ENCODE measurements around the gene TULP4. TPM values are rescaled to one million over a fixed set of nuclear protein-coding genes. Genes with fewer than 3 reads are reported as not detected.
A peak's percentile ranks its signal among the peaks of the same experiment; 100 is the strongest.
"Not testable (repeated sequence)": the region's sequence is repeated elsewhere in the genome, so short reads cannot be mapped to it uniquely, and the experiment has no call there.

Gene TULP4
- total RNA-seq, 8 experiments from 2014 or later = 54.0 to 195 (median 151) TPM

DNA sequence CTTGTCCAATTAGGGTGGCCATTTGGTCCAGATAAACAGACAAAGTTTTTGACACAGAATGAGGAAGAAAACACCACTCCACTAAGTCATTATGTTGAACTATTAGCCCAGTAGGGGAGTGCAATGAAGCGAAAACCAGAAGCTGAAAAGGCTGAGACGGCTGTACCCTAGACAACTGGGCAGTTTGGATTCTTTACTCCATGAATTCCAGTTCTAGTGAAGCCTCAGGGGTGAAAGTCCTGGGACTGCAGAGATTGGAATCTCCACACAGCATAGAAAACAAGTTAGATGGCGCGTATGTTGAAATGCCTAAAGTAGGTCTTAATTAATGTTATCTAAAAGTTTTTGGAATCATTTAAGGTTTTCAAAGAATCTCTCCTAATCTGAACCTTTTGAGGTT is 10.7 kb upstream of the TULP4 start:
- 83 to 100% (median 90%) methylated on average over 2 to 3 of the region's 4 CpGs; no CpG with 5 or more reads in 7 of the 10 experiments for WGBS, 10 experiments

GRCh38 chr6:158302195-158302796 is 10.0 kb upstream of the TULP4 start:
- H3K4me1 ChIP-seq (replicated peaks in 1 of 2) = peaks cover 6 to 19% of the 10 kb centered on the region in 2 donors
- H3K27ac ChIP-seq; in situ Hi-C loops (cut with MboI; ENCODE audit: low pct_unique_long_range_greater_than_20kb in 2 of 9, low sequenced_read_pairs in 9 of 9, unreplicated experiment in 9 of 9); ATAC-seq (replicated peaks in 6 of 8); H3K4me3 ChIP-seq: not testable (repeated sequence)
- WGBS, 10 experiments = 43 to 100% (median 82%) methylated on average over 2 to 7 of the region's 7 CpGs; no CpG with 5 or more reads in 2 of the 10 experiments

More for the DNA sequence above, 10.7 kb upstream of the TULP4 start:
- H3K4me3 ChIP-seq; in situ Hi-C loops (cut with MboI; ENCODE audit: low pct_unique_long_range_greater_than_20kb in 2 of 9, low sequenced_read_pairs in 9 of 9, unreplicated experiment in 9 of 9); H3K27ac ChIP-seq; ATAC-seq (replicated peaks in 6 of 8): not testable (repeated sequence)
- H3K4me1 ChIP-seq (replicated peaks in 1 of 2) = peaks cover 6 to 19% of the 10 kb centered on the region in 2 donors

DNA sequence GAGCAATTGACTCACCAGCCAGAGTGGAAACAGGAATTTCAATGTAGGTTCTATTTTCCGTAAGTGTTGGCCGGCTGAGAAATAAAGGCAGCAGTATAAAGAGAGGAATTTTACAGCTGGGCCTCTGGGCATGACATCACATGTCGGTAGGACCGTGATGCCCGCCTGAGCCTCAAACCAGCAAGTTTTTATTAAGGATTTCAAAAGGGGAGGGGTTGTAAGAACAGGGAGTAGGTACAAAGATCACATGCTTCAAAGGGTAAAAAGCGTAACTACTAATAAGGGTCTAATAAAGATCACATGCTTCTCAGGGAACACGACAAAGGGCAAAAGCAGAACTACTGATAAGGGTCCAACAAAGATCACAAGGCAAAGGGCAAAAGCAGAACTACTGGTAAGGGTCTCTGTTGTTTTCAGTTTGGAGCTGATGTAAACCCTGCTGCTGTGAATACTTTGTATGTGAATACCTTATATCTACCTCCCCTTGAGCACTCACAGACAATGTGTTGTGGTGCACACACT is 9.0 kb upstream of the TULP4 start:
- in situ Hi-C loops (cut with MboI; ENCODE audit: low pct_unique_long_range_greater_than_20kb in 2 of 9, low sequenced_read_pairs in 9 of 9, unreplicated experiment in 9 of 9) = no loop called here
- Histone ChIP-seq H3K4me1 (replicated peaks in 1 of 2) (peaks cover 6 to 19% of the 10 kb centered on the region in 2 donors), H3K4me3 (no peak overlapping the region), H3K27ac (no peak overlapping the region)
- 0 to 90% (median 61%) methylated on average over 1 to 7 of the region's 7 CpGs; no CpG with 5 or more reads in 2 of the 10 experiments for WGBS, 10 experiments
- peak in 1 of 8 experiments; percentile 25 for ATAC-seq (replicated peaks in 6 of 8)

- ATAC-seq (replicated peaks in 6 of 8) = no peak
- H3K4me3 ChIP-seq = no peak overlapping the region
- in situ Hi-C loops (cut with MboI; ENCODE audit: low pct_unique_long_range_greater_than_20kb in 2 of 9, low sequenced_read_pairs in 9 of 9, unreplicated experiment in 9 of 9) = no loop called here
- H3K27ac ChIP-seq = no peak overlapping the region
- peaks cover 6 to 19% of the 10 kb centered on the region in 2 donors for H3K4me1 ChIP-seq (replicated peaks in 1 of 2)
These were observed 8.0 kb upstream of the TULP4 start for GRCh38 chr6:158304254-158304653.

DNA sequence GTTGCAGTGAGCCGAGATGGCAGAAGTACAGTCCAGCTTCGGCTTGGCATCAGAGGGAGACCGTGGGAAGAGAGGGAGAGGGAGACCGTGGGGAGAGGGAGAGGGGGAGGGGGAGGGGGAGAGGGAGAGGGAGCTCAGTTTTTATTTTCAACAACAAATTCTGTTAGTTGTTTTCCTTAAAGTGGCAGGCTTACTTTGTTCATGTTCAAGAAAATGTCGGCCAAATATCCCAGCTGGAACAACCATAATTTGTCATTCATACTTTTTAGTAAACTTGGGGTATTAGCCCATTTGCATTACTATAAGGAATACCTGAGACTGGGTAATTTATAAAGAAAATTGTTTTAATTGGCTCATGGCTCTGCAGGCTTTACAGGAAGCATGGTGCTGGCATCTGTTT is 2.5 kb upstream of the TULP4 start:
- no peak for ATAC-seq (replicated peaks in 6 of 8)
- Histone ChIP-seq H3K27ac (no peak overlapping the region), H3K4me1 (replicated peaks in 1 of 2) (no peaks in the 10 kb centered on the region), H3K4me3 (no peak overlapping the region)
- in situ Hi-C loops (cut with MboI; ENCODE audit: low pct_unique_long_range_greater_than_20kb in 2 of 9, low sequenced_read_pairs in 9 of 9, unreplicated experiment in 9 of 9) = no loop called here
- WGBS, 10 experiments = 71 to 100% methylated on average over 1 to 3 of the region's 5 CpGs; no CpG with 5 or more reads in 8 of the 10 experiments

DNA sequence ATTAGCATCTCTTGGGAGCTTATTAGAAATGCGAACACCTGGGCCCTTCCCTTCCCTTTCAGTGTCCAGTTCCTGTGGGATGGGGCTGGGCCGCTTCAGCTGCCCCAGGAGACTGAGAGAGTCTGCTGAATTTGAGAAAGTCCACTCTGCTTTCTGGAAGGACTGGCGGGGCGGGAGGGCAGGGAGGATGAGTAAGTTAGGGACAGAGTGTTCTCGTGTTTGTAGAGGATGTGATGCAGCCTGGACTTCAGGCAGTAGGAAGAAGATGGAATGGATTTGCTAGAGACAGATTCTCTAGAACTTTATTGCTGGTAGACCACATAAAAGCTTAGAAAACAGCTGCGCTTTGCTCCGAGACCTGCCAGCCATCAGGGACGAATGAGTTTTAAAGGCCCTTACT is 1.1 kb upstream of the TULP4 start:
- Histone ChIP-seq H3K4me3 (no peak overlapping the region), H3K27ac (peak overlapping the region in 1 of 2 donors; percentile 23), H3K4me1 (replicated peaks in 1 of 2) (no peaks in the 10 kb centered on the region)
- WGBS, 10 experiments = 74 to 100% (median 87%) methylated on average over 1 to 6 of the region's 8 CpGs; no CpG with 5 or more reads in 4 of the 10 experiments
- in situ Hi-C loops (cut with MboI; ENCODE audit: low pct_unique_long_range_greater_than_20kb in 2 of 9, low sequenced_read_pairs in 9 of 9, unreplicated experiment in 9 of 9) = no loop called here
- ATAC-seq (replicated peaks in 6 of 8) = peak in 1 of 8 experiments; percentile 46

GRCh38 chr6:158311626-158312025 is 639 bp upstream of the TULP4 start:
- peak overlapping the region in 1 of 2 donors; percentile 23 for H3K27ac ChIP-seq
- in situ Hi-C loops (cut with MboI; ENCODE audit: low pct_unique_long_range_greater_than_20kb in 2 of 9, low sequenced_read_pairs in 9 of 9, unreplicated experiment in 9 of 9) = no loop called here
- H3K4me1 ChIP-seq (replicated peaks in 1 of 2) = no peaks in the 10 kb centered on the region
- 0 to 100% (median 79%) methylated on average over 1 to 4 of the region's 4 CpGs for WGBS, 10 experiments
- H3K4me3 ChIP-seq = no peak overlapping the region
- no peak for ATAC-seq (replicated peaks in 6 of 8)

DNA sequence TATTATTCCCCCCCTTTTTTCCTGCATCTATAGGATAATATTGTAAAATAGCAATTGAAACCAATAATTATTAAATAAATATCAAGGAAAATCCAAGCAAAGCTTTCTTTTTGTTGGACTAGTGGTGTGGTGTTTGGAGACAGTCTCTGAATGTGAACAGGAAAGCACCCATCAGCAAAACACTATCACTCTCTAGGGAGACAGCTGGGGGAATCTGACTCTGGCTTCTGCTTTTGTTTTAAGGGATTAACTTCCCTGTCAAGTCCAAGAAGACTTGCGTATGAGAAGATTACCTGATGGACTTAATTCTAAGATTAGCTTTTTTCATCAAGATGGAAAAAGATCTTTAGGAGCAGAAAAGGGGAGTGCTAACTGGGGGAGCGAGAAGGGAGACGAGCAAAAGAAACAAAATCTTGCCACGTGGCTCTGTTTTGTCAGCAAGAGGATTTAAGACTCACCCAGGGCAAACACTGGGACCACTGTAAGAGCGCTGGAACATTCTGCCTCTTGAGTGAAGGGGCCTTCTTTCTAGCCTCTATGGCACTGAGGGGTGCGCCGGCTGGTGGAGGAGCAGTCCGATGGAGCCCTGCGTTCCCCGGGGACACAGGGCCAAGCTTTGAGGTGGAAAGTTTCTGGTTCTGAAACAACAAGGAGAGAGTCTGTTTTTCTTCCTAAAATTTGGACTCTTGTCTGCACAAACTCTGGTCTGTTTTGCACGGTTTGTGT is 570 bp downstream of the TULP4 start:
- WGBS, 10 experiments = 80 to 100% (median 97%) methylated on average over 1 to 11 of the region's 11 CpGs; no CpG with 5 or more reads in 2 of the 10 experiments
- Histone ChIP-seq H3K4me3 (no peak overlapping the region), H3K4me1 (replicated peaks in 1 of 2) (no peaks in the 10 kb centered on the region), H3K27ac (no peak overlapping the region)
- ATAC-seq (replicated peaks in 6 of 8) = no peak
- in situ Hi-C loops (cut with MboI; ENCODE audit: low pct_unique_long_range_greater_than_20kb in 2 of 9, low sequenced_read_pairs in 9 of 9, unreplicated experiment in 9 of 9) = no loop called here

DNA sequence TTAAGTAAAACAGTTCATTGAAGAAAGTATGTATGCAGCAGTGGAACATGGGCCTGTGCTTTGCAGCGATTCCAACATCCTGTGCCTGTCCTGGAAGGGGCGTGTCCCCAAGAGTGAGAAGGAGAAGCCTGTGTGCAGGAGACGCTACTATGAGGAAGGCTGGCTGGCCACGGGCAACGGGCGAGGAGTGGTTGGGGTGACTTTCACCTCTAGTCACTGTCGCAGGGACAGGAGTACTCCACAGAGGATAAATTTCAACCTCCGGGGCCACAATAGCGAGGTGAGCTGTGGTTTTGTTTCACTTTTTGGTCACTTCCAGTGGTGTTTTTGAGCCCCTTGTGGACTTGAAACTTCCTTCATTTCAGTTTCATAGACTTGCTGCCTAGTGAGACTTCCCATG is 1.7 kb downstream of the TULP4 start:
- ATAC-seq (replicated peaks in 6 of 8) = no peak
- WGBS, 10 experiments = 0 to 100% (median 89%) methylated on average over 1 to 8 of the region's 9 CpGs; no CpG with 5 or more reads in 2 of the 10 experiments
- Histone ChIP-seq H3K27ac (no peak overlapping the region), H3K4me3 (no peak overlapping the region), H3K4me1 (replicated peaks in 1 of 2) (no peaks in the 10 kb centered on the region)
- in situ Hi-C loops (cut with MboI; ENCODE audit: low pct_unique_long_range_greater_than_20kb in 2 of 9, low sequenced_read_pairs in 9 of 9, unreplicated experiment in 9 of 9) = no loop called here

GRCh38 chr6:158314737-158315136 is 2.5 kb downstream of the TULP4 start:
- in situ Hi-C loops (cut with MboI; ENCODE audit: low pct_unique_long_range_greater_than_20kb in 2 of 9, low sequenced_read_pairs in 9 of 9, unreplicated experiment in 9 of 9) = no loop called here
- WGBS, 10 experiments = 82 to 100% (median 97%) methylated on average over 2 to 3 of the region's 3 CpGs
- H3K27ac ChIP-seq = no peak overlapping the region
- H3K4me1 ChIP-seq (replicated peaks in 1 of 2) = no peaks in the 10 kb centered on the region
- no peak overlapping the region for H3K4me3 ChIP-seq
- no peak for ATAC-seq (replicated peaks in 6 of 8)

DNA sequence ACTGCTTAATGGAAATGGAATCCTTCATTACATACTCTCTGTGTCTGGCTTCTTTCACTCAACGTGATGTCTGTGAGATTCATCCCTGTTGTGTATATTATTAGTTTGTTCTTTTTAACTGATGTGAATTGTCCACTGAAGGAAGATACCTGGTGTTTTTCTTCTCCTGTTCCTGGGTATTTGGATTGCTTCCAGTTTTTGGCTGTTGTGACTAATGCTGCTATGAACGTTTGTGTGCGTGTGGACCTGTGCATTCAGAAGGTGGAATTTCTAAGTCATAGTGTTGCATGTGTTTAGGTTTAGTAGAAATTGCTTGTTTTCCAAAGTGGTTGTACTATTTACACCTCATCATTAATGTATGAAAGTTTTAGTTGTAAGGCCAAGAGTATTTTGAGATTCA is 3.8 kb downstream of the TULP4 start:
- Histone ChIP-seq H3K4me3 (no peak overlapping the region), H3K4me1 (replicated peaks in 1 of 2) (no peaks in the 10 kb centered on the region), H3K27ac (no peak overlapping the region)
- in situ Hi-C loops (cut with MboI; ENCODE audit: low pct_unique_long_range_greater_than_20kb in 2 of 9, low sequenced_read_pairs in 9 of 9, unreplicated experiment in 9 of 9) = no loop called here
- ATAC-seq (replicated peaks in 6 of 8) = no peak
- WGBS, 10 experiments = 63 to 94% (median 78%) methylated on average over 2 to 3 of the region's 3 CpGs; no CpG with 5 or more reads in 3 of the 10 experiments

GRCh38 chr6:158321960-158322359 is 9.7 kb downstream of the TULP4 start:
- Histone ChIP-seq H3K4me1 (replicated peaks in 1 of 2) (peaks cover 5 to 9% of the 10 kb centered on the region in 2 donors), H3K27ac (no peak overlapping the region), H3K4me3 (no peak overlapping the region)
- in situ Hi-C loops (cut with MboI; ENCODE audit: low pct_unique_long_range_greater_than_20kb in 2 of 9, low sequenced_read_pairs in 9 of 9, unreplicated experiment in 9 of 9) = no loop called here
- ATAC-seq (replicated peaks in 6 of 8) = peak in 1 of 8 experiments; percentile 11

- no peak overlapping the region for H3K27ac ChIP-seq
These were observed 10.1 kb downstream of the TULP4 start for GRCh38 chr6:158322400-158322723.

More at GRCh38 chr6:158322400-158322723, 10.1 kb downstream of the TULP4 start:
- Histone ChIP-seq H3K4me1 (replicated peaks in 1 of 2) (peaks cover 5 to 9% of the 10 kb centered on the region in 2 donors), H3K4me3 (no peak overlapping the region)
- in situ Hi-C loops (cut with MboI; ENCODE audit: low pct_unique_long_range_greater_than_20kb in 2 of 9, low sequenced_read_pairs in 9 of 9, unreplicated experiment in 9 of 9) = no loop called here
- ATAC-seq (replicated peaks in 6 of 8) = no peak
